Measurements from ENCODE around the gene CHRND.
"Not testable (repeated sequence)": the region's sequence is repeated elsewhere in the genome, so short reads cannot be mapped to it uniquely, and the experiment has no call there.

CHRND gene

DNA sequence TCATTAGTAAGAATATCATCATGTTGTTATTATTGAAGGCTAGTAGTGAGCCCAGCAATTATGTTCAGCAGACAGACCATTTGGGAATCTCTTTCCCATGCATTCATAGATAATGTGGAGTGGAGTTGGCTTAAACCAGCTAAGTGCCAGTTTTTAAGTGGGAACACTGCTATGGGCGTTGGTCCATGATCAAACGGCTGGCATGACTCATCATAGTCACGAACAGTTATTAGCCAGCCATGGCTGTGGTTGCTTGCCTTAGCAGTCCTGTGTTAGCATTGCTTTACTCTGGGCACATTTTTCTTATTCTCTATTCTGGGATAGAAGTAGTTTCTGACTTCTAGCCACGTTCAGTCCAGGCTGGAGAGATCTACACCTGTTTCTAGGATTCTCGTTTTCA lies 42.2 kb downstream of the CHRND start:
- no peak overlapping the region for H2AFZ ChIP-seq (ENCODE audit: low read depth)
- TF ChIP-seq, protein P1, sequence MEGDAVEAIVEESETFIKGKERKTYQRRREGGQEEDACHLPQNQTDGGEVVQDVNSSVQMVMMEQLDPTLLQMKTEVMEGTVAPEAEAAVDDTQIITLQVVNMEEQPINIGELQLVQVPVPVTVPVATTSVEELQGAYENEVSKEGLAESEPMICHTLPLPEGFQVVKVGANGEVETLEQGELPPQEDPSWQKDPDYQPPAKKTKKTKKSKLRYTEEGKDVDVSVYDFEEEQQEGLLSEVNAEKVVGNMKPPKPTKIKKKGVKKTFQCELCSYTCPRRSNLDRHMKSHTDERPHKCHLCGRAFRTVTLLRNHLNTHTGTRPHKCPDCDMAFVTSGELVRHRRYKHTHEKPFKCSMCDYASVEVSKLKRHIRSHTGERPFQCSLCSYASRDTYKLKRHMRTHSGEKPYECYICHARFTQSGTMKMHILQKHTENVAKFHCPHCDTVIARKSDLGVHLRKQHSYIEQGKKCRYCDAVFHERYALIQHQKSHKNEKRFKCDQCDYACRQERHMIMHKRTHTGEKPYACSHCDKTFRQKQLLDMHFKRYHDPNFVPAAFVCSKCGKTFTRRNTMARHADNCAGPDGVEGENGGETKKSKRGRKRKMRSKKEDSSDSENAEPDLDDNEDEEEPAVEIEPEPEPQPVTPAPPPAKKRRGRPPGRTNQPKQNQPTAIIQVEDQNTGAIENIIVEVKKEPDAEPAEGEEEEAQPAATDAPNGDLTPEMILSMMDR (conservative IDR thresholded peaks at IDR 0.05; ENCODE audit: low read depth, low read length), result no peak
- H3K36me3 ChIP-seq (ENCODE audit: insufficient read depth), result peaks cover 6% of the 10 kb centered on the region; the same call in 1 of the 2 replicates
- no peak overlapping the region for H3K4me2 ChIP-seq
- no peaks in the 10 kb centered on the region for H4K20me1 ChIP-seq (ENCODE audit: insufficient read depth)
- no peak overlapping the region for H3K9ac ChIP-seq
- H3K27ac ChIP-seq, result no peak overlapping the region
- H3K4me3 ChIP-seq (IDR thresholded peaks at IDR 0.05; ENCODE audit: insufficient read depth, low read depth, low read length), result no peak overlapping the region
- no peaks in the 10 kb centered on the region for H3K27me3 ChIP-seq (ENCODE audit: insufficient read depth, low read depth)
- no peaks in the 10 kb centered on the region for H3K79me2 ChIP-seq (ENCODE audit: insufficient read depth, low read depth)
- H3K4me1 ChIP-seq (ENCODE audit: low read depth, poor library complexity, severe bottlenecking), result no peaks in the 10 kb centered on the region

DNA sequence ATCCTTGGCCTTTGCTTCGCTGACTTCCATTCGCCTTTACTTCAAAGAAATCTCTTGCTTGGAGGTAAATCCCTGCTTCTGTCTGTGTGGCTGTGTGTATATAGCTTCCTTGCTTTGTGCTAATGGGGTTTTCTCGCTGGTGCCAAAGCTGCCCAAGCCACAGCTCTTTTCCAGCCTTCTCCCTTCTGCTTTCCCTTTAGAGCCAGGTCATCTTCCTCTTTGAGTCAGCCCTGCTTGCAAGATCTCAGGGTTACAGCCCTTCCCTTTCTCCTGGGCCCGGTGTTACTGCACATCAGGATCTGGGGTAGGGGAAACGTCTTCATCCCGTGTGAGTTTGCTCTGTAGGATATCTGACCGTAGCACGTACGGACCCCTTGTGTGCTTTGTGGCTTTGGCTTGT lies 43.6 kb downstream of the CHRND start:
- Histone ChIP-seq H3K27me3 (ENCODE audit: insufficient read depth, low read depth) (no peaks in the 10 kb centered on the region), H3K9ac (no peak overlapping the region), H3K4me1 (ENCODE audit: low read depth, poor library complexity, severe bottlenecking) (no peaks in the 10 kb centered on the region), H2AFZ (ENCODE audit: low read depth) (no peak overlapping the region), H3K4me2 (no peak overlapping the region), H3K36me3 (ENCODE audit: insufficient read depth) (peaks cover 6% of the 10 kb centered on the region; the same call in 1 of the 2 replicates), H3K4me3 (IDR thresholded peaks at IDR 0.05; ENCODE audit: insufficient read depth, low read depth, low read length) (no peak overlapping the region), H3K27ac (no peak overlapping the region), H3K79me2 (ENCODE audit: insufficient read depth, low read depth) (no peaks in the 10 kb centered on the region), H4K20me1 (ENCODE audit: insufficient read depth) (no peaks in the 10 kb centered on the region)
- TF ChIP-seq, protein P1 (conservative IDR thresholded peaks at IDR 0.05; ENCODE audit: low read depth, low read length), result no peak

- not testable (repeated sequence) for H3K27ac ChIP-seq; H3K4me3 ChIP-seq (IDR thresholded peaks at IDR 0.05; ENCODE audit: insufficient read depth, low read depth, low read length); H2AFZ ChIP-seq (ENCODE audit: low read depth); H4K20me1 ChIP-seq (ENCODE audit: insufficient read depth); H3K27me3 ChIP-seq (ENCODE audit: insufficient read depth, low read depth); H3K36me3 ChIP-seq (ENCODE audit: insufficient read depth); H3K79me2 ChIP-seq (ENCODE audit: insufficient read depth, low read depth); H3K4me2 ChIP-seq; H3K4me1 ChIP-seq (ENCODE audit: low read depth, poor library complexity, severe bottlenecking); H3K9ac ChIP-seq
These were observed 44.5 kb downstream of the CHRND start for GRCh38 chr2:232570481-232570880.

- no peaks in the 10 kb centered on the region for H4K20me1 ChIP-seq (ENCODE audit: insufficient read depth)
- H3K9ac ChIP-seq, result no peak overlapping the region
- TF ChIP-seq, protein P1 (conservative IDR thresholded peaks at IDR 0.05; ENCODE audit: low read depth, low read length), result no peak
- H3K4me1 ChIP-seq (ENCODE audit: low read depth, poor library complexity, severe bottlenecking), result no peaks in the 10 kb centered on the region
- H3K79me2 ChIP-seq (ENCODE audit: insufficient read depth, low read depth), result no peaks in the 10 kb centered on the region
- H3K4me2 ChIP-seq, result no peak overlapping the region
- no peaks in the 10 kb centered on the region for H3K27me3 ChIP-seq (ENCODE audit: insufficient read depth, low read depth)
- H3K36me3 ChIP-seq (ENCODE audit: insufficient read depth), result peaks cover 6% of the 10 kb centered on the region; the same call in 1 of the 2 replicates
- H3K27ac ChIP-seq, result no peak overlapping the region
- H3K4me3 ChIP-seq (IDR thresholded peaks at IDR 0.05; ENCODE audit: insufficient read depth, low read depth, low read length), result no peak overlapping the region
- no peak overlapping the region for H2AFZ ChIP-seq (ENCODE audit: low read depth)
These were observed 45.1 kb downstream of the CHRND start for GRCh38 chr2:232571026-232571474.

DNA sequence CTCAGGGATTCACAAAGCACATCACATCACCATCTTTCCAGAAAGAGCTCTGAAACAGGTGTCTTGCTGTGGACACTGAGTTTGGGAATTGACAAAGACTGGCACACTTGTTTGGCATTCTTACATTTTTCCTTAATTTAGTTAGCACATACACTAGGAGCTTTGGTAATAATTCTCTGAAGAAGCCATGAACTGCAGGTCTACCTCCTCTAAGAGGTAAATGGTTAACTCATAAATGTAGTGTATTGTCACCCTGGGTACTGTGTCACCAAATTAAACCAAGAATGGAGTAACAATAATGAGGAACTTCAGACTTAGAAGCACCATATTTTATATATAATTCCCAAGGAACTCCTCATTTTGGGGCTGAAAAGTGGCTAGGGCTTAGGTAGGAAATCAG lies 47.1 kb downstream of the CHRND start:
- Histone ChIP-seq H2AFZ (ENCODE audit: low read depth) (no peak overlapping the region), H3K27ac (no peak overlapping the region), H3K36me3 (ENCODE audit: insufficient read depth) (no peaks in the 10 kb centered on the region), H3K79me2 (ENCODE audit: insufficient read depth, low read depth) (no peaks in the 10 kb centered on the region), H3K9ac (no peak overlapping the region), H3K27me3 (ENCODE audit: insufficient read depth, low read depth) (no peaks in the 10 kb centered on the region), H3K4me3 (IDR thresholded peaks at IDR 0.05; ENCODE audit: insufficient read depth, low read depth, low read length) (no peak overlapping the region), H3K4me2 (no peak overlapping the region), H3K4me1 (ENCODE audit: low read depth, poor library complexity, severe bottlenecking) (no peaks in the 10 kb centered on the region), H4K20me1 (ENCODE audit: insufficient read depth) (no peaks in the 10 kb centered on the region)
- TF ChIP-seq, protein P1 (conservative IDR thresholded peaks at IDR 0.05; ENCODE audit: low read depth, low read length), result no peak

Data from KMS-11 (cell line).